GDM1 (cell line): ENCODE data around the gene TYMP.
"Not testable (repeated sequence)": the region's sequence is repeated elsewhere in the genome, so short reads cannot be mapped to it uniquely, and the experiment has no call there.

Experiments
- DNase-seq: peaks from one replicate; lab custom pipeline; 2025; lab: John Stamatoyannopoulos, UW

The TYMP gene

GRCh38 chr22:50523806-50524675 is 5.8 kb downstream of the TYMP start:
- no peak for DNase-seq

- DNase-seq, result no peak
Measured at GRCh38 chr22:50523458-50523805, 6.4 kb downstream of the TYMP start.

GRCh38 chr22:50522806-50523438 is 6.9 kb downstream of the TYMP start:
- no peak for DNase-seq

GRCh38 chr22:50522208-50522805 is 7.5 kb downstream of the TYMP start:
- no peak for DNase-seq

- DNase-seq, result no peak
Measured at GRCh38 chr22:50521710-50522109, 8.1 kb downstream of the TYMP start.

- no peak for DNase-seq
Measured at GRCh38 chr22:50520826-50521453, 8.9 kb downstream of the TYMP start.

GRCh38 chr22:50520184-50520583 is 9.6 kb downstream of the TYMP start:
- DNase-seq, result not testable (repeated sequence)

GRCh38 chr22:50519151-50519550 is 10.7 kb downstream of the TYMP start:
- no peak for DNase-seq

- no peak for DNase-seq
Measured at GRCh38 chr22:50518606-50519005, 11.2 kb downstream of the TYMP start.

GRCh38 chr22:50517495-50518260 is 12.1 kb downstream of the TYMP start:
- DNase-seq, result no peak

- no peak for DNase-seq
Measured at GRCh38 chr22:50516891-50517290, 12.9 kb downstream of the TYMP start.

GRCh38 chr22:50516068-50516467 is 13.7 kb downstream of the TYMP start:
- DNase-seq, result no peak

- no peak for DNase-seq
Measured at GRCh38 chr22:50513175-50513574, 16.6 kb downstream of the TYMP start.

GRCh38 chr22:50508897-50509296 is 20.9 kb downstream of the TYMP start:
- no peak for DNase-seq

- DNase-seq, result peak; percentile 94
Measured at GRCh38 chr22:50507991-50508884, 21.6 kb downstream of the TYMP start, which contains the start of gene NCAPH2. Gene NCAPH2, plus strand, starts transcription at chr22:50508224. Its CDS starts 114 bp downstream, at chr22:50508338.

GRCh38 chr22:50507421-50507990 is 22.3 kb downstream of the TYMP start, which contains the start of gene LMF2:
Gene LMF2, minus strand, starts transcription at chr22:50507702. Its CDS starts 27 bp downstream, at chr22:50507675.
- DNase-seq, result no peak

GRCh38 chr22:50506611-50507420 is 23.0 kb downstream of the TYMP start:
- no peak for DNase-seq

- DNase-seq, result no peak
Measured at GRCh38 chr22:50505776-50506610, 23.8 kb downstream of the TYMP start.
